Endodermal cell (in vitro differentiated cells): ENCODE data around the gene SDSL. TPM values are rescaled to one million over a fixed set of nuclear protein-coding genes. Genes with fewer than 3 reads are reported as not detected.

ENCODE experiments used
- DNase-seq: peaks from one replicate; pipeline ENCODE4 v3.0.0-alpha.2; 2017
- H3K27ac ChIP-seq: 2 replicates; pipeline ENCODE4 v1.5.1; 2013; ENCODE audit warnings: mild to moderate bottlenecking, low read depth, low read length, moderate library complexity
- H3K27me3 ChIP-seq: 2 replicates; pipeline ENCODE4 v1.6.1; 2013; ENCODE audit warnings: mild to moderate bottlenecking, low read length, moderate library complexity; ENCODE audit not compliant: insufficient read depth, control insufficient read depth, poor library complexity, severe bottlenecking
- H3K36me3 ChIP-seq: 2 replicates; pipeline ENCODE4 v1.7.0; 2013; ENCODE audit warnings: mild to moderate bottlenecking, low read length, moderate library complexity; ENCODE audit not compliant: control insufficient read depth, insufficient read depth
- H3K4me1 ChIP-seq: one replicate; pipeline ENCODE4 v1.7.0; 2013; ENCODE audit warnings: low read length; ENCODE audit not compliant: control insufficient read depth, insufficient read depth
- H3K4me3 ChIP-seq: 2 replicates; pipeline ENCODE4 v1.5.1; 2013; ENCODE audit warnings: mild to moderate bottlenecking, low read length, moderate library complexity
- H3K9ac ChIP-seq: 2 replicates; pipeline ENCODE4 v1.6.1; 2013; ENCODE audit warnings: mild to moderate bottlenecking, low read length, moderate library complexity; ENCODE audit not compliant: poor library complexity, severe bottlenecking; ENCODE audit errors: extremely low read depth
- H3K9me3 ChIP-seq: 2 replicates; pipeline ENCODE4 v1.6.1; 2013; ENCODE audit warnings: mild to moderate bottlenecking, low read length, moderate library complexity; ENCODE audit not compliant: control insufficient read depth
- H3K27ac Mint-ChIP-seq: 2 replicates; pipeline ENCODE4 v1.8.0; 2020; ENCODE audit warnings: mixed read lengths
- H3K27me3 Mint-ChIP-seq: 2 replicates; pipeline ENCODE4 v1.8.0; 2021; ENCODE audit warnings: mild to moderate bottlenecking, mixed read lengths; ENCODE audit not compliant: insufficient read depth
- H3K36me3 Mint-ChIP-seq: 2 replicates; pipeline ENCODE4 v1.8.0; 2020; ENCODE audit warnings: low read depth, mixed read lengths
- H3K4me1 Mint-ChIP-seq: 2 replicates; pipeline ENCODE4 v1.8.0; 2020; ENCODE audit warnings: mixed read lengths
- H3K4me3 Mint-ChIP-seq: 2 replicates; pipeline ENCODE4 v1.8.0; 2020; ENCODE audit warnings: mild to moderate bottlenecking, moderate library complexity, mixed read lengths
- H3K9me3 Mint-ChIP-seq: 2 replicates; pipeline ENCODE4 v1.8.0; 2020; ENCODE audit warnings: mild to moderate bottlenecking, mixed read lengths
- WGBS, 2 experiments: methylation state at CpG; one replicate each; pipeline versions ENCODE4 v1.1.5 to v1.1.7; 2013; ENCODE audit warnings: missing lambda C conversion rate in 2 of 2, mixed read lengths in 1 of 2; ENCODE audit not compliant: insufficient coverage in 1 of 2, insufficient read length in 1 of 2; 5-methylcytosine and 5-hydroxymethylcytosine counted together
- total RNA-seq, 2 donors: library from RNA; stranded (reverse); fragmentation: NEBNext Ultra II Directional in 1 of 2; extraction: Animal tissue kit (Norgen Biotek cat#: 25700) in 1 of 2; gene quantifications; 2 replicates in 1 of 2; 3 replicates in 1 of 2; pipeline ENCODE4 v1.2.1, GENCODE V29; 2021
- TF ChIP-seq, protein P1 (sequence below): fragments of 200-600 bp; sonication (generic); conservative IDR thresholded peaks from 2 replicates; pipeline ENCODE4 v1.5.0; 2021; ENCODE audit warnings: antibody characterized with exemption, mild to moderate bottlenecking

The SDSL gene
- total RNA-seq, 2 donors from 2014 or later = 2.4 to 5.7 TPM

DNA sequence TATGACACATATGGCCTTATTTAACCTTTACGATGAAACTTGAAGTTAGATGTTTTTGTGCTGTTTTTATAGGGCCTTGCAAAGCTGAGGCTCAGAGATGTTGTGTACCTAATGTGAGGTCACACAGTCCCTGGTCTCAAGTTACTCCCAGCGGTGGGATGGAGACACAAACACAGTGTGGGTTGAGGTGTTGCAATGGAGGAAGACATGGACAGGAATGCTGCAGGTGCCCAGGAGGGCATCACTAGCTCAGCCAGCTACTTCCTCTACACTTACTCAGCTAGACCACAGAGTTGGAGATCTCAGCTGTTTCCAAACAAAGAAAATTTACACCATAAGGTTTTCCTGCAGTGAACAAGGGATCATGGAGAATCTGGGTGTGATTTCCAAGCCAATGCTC, 34.0 kb downstream of the SDSL start:
- no peaks in the 10 kb centered on the region for H3K9me3 Mint-ChIP-seq
- no peaks in the 10 kb centered on the region for H3K36me3 Mint-ChIP-seq
- Histone ChIP-seq H3K9me3 (no peaks in the 10 kb centered on the region), H3K9ac (no peak overlapping the region), H3K27me3 (peaks cover 36% of the 10 kb centered on the region), H3K36me3 (no peaks in the 10 kb centered on the region), H3K4me3 (no peak overlapping the region), H3K27ac (no peak overlapping the region), H3K4me1 (no peaks in the 10 kb centered on the region)
- WGBS, 2 experiments = 94 to 100% methylated on average over 1 to 2 of the region's 2 CpGs
- TF ChIP-seq, protein P1, sequence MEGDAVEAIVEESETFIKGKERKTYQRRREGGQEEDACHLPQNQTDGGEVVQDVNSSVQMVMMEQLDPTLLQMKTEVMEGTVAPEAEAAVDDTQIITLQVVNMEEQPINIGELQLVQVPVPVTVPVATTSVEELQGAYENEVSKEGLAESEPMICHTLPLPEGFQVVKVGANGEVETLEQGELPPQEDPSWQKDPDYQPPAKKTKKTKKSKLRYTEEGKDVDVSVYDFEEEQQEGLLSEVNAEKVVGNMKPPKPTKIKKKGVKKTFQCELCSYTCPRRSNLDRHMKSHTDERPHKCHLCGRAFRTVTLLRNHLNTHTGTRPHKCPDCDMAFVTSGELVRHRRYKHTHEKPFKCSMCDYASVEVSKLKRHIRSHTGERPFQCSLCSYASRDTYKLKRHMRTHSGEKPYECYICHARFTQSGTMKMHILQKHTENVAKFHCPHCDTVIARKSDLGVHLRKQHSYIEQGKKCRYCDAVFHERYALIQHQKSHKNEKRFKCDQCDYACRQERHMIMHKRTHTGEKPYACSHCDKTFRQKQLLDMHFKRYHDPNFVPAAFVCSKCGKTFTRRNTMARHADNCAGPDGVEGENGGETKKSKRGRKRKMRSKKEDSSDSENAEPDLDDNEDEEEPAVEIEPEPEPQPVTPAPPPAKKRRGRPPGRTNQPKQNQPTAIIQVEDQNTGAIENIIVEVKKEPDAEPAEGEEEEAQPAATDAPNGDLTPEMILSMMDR = no peak
- H3K4me1 Mint-ChIP-seq = peaks cover 14% of the 10 kb centered on the region
- DNase-seq = peak; percentile 66
- peaks cover 37% of the 10 kb centered on the region for H3K27me3 Mint-ChIP-seq
- no peak overlapping the region for H3K4me3 Mint-ChIP-seq
- H3K27ac Mint-ChIP-seq = no peak overlapping the region

DNA sequence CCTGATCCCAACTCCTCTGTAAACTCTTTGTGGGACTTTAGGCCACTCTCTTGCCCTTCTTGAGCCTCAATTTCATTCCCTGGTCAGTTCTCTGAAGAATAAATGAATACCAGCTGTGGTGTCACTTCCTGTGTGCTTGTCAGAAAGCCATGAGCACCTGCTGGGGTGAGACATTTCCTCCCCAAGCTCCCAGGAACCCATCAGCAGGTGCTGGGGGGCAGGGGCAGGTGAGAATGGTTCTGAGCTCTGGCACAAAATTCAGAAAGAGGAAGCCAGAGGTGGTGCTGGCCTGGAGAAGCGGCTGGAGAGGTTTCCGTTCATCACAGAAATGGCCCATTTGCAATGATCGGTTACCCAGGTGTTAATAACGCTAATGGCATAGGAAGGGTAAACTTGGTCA, 34.6 kb downstream of the SDSL start:
- peaks cover 41% of the 10 kb centered on the region for H3K27me3 ChIP-seq
- 73 to 78% methylated on average over 4 of the region's 4 CpGs for WGBS, 2 experiments
- TF ChIP-seq, protein P1 = no peak

DNA sequence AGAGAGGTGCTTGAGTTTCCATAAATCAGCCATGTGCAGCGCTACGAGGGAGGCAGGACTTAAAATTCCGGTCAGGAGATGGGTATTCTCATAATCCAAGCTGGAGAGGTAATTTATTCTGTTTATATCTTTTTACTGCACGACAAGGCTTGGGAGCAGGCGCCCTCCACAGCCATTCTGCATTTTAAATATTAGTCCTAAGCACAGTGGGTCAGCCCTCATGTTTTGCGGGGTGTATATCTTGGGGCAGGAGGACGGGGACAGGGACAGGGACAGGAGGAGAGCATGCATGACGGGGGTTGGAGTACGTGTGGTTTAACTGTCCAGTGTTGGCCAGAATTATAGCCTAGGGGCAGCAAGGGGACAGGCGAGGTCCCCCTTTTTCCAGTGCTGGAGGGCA, 35.0 kb downstream of the SDSL start:
- no peaks in the 10 kb centered on the region for H3K9me3 Mint-ChIP-seq
- WGBS, 2 experiments = 84 to 88% methylated on average over 6 to 10 of the region's 10 CpGs

More for the DNA sequence above, 34.6 kb downstream of the SDSL start:
- Mint-ChIP-seq H3K9me3 (no peaks in the 10 kb centered on the region), H3K27me3 (peaks cover 43% of the 10 kb centered on the region), H3K27ac (no peak overlapping the region), H3K4me3 (no peak overlapping the region), H3K36me3 (no peaks in the 10 kb centered on the region), H3K4me1 (peaks cover 14% of the 10 kb centered on the region)
- H3K9me3 ChIP-seq = no peaks in the 10 kb centered on the region
- no peak overlapping the region for H3K27ac ChIP-seq
- DNase-seq = peak; percentile 89
- no peaks in the 10 kb centered on the region for H3K36me3 ChIP-seq
- no peak overlapping the region for H3K9ac ChIP-seq
- H3K4me3 ChIP-seq = no peak overlapping the region
- no peaks in the 10 kb centered on the region for H3K4me1 ChIP-seq

More for the DNA sequence above, 35.0 kb downstream of the SDSL start:
- H3K4me1 Mint-ChIP-seq = peaks cover 14% of the 10 kb centered on the region
- peak; percentile 53 for DNase-seq
- no peak overlapping the region for H3K27ac ChIP-seq
- H3K4me1 ChIP-seq = no peaks in the 10 kb centered on the region
- H3K4me3 Mint-ChIP-seq = no peak overlapping the region
- no peaks in the 10 kb centered on the region for H3K9me3 ChIP-seq
- TF ChIP-seq, protein P1 = no peak
- no peak overlapping the region for H3K9ac ChIP-seq
- peaks cover 45% of the 10 kb centered on the region for H3K27me3 ChIP-seq
- no peak overlapping the region for H3K27ac Mint-ChIP-seq
- no peaks in the 10 kb centered on the region for H3K36me3 ChIP-seq
- H3K36me3 Mint-ChIP-seq = no peaks in the 10 kb centered on the region
- peaks cover 47% of the 10 kb centered on the region for H3K27me3 Mint-ChIP-seq
- no peak overlapping the region for H3K4me3 ChIP-seq
